Limb (tissue), 2 donors: Measurements from ENCODE around the gene BEND5.

Experiments
- DNase-seq, 2 donors: peaks; one replicate each; pipeline ENCODE4 v3.0.0-alpha.2; 2016; ENCODE audit errors: extremely low spot score in 2 of 2

Gene BEND5, protein sequence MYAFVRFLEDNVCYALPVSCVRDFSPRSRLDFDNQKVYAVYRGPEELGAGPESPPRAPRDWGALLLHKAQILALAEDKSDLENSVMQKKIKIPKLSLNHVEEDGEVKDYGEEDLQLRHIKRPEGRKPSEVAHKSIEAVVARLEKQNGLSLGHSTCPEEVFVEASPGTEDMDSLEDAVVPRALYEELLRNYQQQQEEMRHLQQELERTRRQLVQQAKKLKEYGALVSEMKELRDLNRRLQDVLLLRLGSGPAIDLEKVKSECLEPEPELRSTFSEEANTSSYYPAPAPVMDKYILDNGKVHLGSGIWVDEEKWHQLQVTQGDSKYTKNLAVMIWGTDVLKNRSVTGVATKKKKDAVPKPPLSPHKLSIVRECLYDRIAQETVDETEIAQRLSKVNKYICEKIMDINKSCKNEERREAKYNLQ

DNA sequence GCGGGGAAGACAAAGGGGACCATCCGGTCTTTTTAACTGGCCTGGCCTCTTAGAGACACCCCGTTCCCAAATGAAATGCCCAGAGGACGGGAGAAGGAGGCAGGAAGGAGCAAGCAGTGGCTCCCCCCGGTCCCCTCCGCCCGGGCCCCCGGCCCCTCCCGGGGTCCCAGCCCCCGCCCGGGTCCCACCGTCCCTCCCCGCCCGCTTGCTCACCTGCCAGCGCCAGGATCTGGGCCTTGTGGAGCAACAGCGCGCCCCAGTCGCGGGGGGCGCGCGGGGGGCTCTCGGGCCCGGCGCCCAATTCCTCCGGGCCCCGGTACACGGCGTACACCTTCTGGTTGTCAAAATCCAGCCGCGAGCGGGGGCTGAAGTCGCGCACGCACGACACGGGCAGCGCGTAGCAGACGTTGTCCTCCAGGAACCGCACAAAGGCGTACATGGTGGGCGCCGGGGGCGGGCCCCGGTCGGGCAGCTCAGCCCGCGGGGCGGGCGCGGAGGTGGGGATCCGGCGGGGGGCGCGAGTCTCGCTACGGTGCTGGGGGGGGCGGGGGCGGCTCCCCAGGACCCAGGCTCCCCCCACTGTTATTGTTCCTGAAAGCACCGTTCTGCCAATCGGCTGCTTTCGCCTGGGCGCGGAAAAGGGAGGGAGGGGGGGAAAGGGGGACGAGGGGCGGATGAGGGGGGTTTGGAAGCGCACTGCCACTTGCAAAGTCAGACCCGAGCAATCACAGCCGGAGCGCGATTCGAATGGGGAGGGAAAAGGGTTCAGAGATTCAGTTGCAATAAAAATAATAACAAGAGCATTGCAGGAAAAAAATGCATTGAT is at the start of gene BEND5:
Gene BEND5, minus strand, starts transcription at position 499 of the 826 bp plus-strand sequence. Its CDS starts 60 bp downstream, at position 439.
- DNase-seq = peak; percentile 85 to 93

DNA sequence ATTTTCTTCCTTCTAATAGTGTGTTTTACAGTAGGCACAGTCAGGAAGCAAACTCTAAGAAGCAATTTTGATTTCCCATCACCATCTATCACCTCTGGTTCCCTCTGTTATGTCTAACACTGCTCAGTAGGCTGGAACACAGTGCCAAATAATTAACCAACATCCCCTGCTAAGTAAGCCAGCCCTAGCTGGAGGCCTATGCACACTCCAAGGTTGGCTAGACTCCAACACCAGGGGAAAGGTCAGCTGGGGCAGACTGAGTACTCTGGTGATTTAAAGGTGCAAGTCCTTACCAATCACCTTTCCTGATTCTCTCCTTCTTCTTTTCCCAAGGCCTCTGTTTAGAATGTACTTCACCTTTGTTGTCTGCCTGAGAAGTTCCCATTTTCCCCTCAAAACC is 46.5 kb upstream of the BEND5 start:
- DNase-seq = no peak

DNA sequence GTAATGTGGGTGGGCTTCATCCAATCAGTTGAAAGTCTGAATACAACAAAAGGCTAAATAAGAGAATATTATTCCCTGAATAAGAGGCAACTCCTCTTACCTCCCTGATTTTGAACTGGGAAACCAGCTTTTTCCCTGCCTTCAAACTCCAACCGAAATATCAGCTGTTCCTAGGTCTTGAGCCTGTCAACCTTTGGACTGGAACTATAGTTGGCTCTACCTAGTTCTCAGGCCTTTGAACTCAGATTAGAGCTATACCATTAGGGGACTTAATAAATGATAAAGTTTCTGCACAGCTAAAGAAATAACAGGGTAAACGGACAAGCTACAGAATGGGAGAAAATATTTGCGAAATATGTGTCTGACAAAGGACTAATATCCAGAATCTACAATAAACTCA is 43.8 kb upstream of the BEND5 start:
- no peak for DNase-seq

DNA sequence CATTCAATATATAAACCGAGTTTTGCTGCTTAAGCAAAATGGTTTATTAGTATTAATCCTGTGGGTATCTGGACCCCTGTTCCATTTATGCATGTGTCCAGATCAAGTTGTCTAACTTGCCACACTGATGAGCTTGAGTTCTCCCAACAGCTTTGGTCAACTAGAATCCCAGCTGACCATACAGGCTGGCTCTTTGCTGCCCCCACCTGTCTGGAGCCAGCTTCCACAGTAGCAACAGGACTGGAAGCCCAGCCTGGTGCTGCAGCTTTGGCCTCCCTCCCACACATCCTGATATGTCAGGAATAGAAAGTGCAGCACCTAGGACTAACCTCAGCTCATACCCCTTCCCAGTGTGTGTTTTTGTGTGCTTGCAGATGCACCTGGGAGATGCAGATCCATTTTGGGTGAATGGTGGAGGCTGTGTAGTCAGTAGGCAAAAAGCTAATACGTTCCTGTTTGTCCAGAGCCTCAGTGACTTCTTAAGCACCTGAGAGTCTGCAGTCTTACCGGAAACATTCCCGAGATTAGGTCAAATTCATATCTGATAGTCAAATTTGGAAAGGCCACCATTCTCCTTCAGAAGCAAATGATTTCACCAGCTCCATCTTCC is 40.9 kb upstream of the BEND5 start:
- peak in 1 of 2 donors; percentile 63 for DNase-seq

DNA sequence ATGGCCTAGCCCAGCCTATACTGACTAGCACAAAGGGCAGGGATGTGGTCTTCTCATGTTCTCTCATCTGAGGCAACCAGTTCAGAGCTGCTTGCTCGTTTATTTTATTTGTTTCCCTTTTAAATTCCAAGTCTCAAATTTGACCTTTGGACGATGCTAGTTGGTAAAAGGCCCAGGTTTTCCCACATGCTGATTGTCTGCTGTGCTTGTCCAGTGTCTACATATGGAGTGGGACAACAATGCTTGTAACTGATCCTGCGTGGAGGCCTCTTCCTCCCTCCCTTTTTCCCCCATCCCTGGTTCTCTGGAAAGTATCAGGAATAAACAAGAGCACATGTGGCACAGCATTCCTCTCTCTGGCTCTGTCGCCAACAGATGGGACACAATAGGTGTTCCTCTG is 34.0 kb upstream of the BEND5 start:
- no peak for DNase-seq

GRCh38 chr1:48808496-48808895 is 31.8 kb upstream of the BEND5 start:
- DNase-seq = no peak

DNA sequence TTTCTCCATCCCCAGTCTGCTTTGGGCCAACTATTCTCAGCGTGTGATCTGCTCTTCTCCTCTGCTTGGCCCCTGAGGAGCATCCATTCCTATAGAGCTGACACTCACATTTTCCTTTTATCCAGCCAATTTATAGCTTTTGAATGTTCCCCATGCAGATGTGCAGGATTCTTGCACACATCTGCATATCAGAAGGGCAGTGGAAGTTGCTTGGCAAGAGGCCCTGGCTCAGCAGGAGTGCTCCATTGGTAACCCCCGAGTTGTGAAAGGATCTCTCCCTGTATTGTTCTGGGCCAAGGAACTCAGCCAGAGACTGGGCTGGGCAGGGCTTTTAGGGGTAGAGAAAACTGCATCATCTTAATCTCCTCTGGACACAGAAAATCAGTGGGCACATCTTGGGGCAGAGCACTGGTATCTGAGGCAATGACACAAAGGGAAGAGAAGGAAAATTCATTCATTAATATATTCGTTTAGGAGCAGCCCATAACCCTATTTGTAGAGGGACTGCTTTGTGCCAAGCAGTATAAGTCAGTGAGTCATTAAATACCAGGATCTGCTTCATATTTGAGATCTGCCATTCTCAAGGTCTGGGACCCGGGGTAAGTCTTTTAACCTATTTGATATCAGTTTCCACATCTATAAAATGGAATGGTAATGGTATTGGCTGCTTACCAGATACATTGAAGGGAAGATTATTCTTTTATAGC is 31.0 kb upstream of the BEND5 start:
- peak; percentile 41 to 66 for DNase-seq

DNA sequence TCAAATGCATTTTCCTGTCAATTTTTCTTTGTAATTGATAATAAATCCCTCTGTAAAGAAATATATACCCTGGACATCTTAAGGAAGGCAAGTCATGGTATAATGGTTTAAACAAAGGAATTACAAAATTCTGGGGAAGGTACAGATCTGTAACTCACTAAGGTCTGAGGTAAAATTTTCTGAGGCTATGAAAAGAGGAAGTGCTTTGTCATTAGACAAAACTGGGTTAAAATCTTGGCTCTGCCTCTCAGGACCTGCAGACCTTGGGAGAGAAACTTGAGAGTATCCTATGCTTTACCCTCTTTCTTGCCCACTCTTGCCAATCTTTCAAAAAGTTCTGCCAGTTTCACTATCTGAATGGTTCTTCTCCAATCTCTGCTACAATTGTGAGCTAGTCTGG is 26.8 kb upstream of the BEND5 start:
- DNase-seq = no peak

DNA sequence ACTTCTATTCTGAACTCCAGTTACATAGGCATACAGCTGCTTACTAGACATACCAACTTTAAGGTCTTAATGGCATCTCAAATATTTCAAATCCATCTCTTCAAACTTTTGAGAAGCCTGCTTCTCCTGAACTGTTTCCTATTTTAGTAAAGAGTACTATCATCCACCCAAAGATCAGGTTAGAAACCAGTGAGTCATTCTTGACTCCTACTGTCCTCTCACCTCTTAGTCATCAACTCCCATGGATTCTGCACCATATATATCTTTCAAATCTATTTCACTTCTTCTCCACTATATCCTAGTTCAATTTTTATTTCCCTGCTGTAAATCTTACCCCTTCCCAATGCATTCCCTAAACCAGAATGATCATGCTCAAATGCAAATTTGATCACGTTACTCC is 18.1 kb upstream of the BEND5 start:
- DNase-seq = no peak

DNA sequence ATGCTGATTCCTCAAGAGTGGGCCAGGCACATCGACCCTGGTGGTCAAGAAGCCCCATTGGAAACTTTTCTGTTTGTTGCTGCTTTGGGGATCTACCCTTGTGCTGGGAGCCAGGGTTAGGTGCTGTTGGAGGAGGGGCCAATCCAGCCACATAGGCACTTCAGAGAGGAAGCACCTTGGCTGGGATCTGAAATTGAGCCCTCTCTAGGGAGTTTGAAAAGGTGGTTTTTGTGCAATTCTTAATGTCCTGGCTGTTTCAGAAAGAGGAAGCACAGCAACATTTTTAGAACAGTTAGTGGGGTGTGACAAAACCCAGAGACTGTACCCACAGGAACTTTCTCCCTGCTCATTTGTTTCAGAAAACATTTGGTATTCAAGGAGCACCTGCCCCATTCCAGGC is 17.2 kb upstream of the BEND5 start:
- DNase-seq = no peak

- no peak for DNase-seq
Observed at GRCh38 chr1:48792961-48793360, 16.3 kb upstream of the BEND5 start.

- DNase-seq = no peak
Observed at GRCh38 chr1:48790397-48790796, 13.7 kb upstream of the BEND5 start.

- no peak for DNase-seq
Observed at GRCh38 chr1:48789903-48790302, 13.2 kb upstream of the BEND5 start.

DNA sequence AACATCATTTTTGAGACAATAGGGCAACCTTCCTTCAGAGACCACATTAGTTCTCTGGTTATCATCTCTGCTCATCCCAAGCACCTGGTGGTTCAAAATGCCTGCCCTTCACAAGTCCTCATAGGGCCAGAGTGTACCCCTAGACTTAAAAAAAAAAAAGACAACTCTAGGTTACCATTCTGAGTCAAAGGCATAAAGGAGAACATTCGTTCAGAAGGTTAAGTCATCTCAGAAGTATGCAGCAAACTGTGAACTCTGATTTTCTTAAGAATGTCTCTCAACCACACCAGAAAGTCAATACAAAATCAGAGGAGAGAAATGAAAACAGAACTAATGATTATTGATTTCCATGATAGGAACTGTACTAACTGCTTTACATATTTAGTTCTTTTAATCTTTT is 9.2 kb upstream of the BEND5 start:
- no peak for DNase-seq

GRCh38 chr1:48784301-48784700 is 7.6 kb upstream of the BEND5 start:
- no peak for DNase-seq

GRCh38 chr1:48777219-48777895 is 666 bp upstream of the BEND5 start:
- peak in 1 of 2 donors; percentile 37 for DNase-seq

GRCh38 chr1:48775831-48776392 is 779 bp downstream of the BEND5 start:
- no peak for DNase-seq

DNA sequence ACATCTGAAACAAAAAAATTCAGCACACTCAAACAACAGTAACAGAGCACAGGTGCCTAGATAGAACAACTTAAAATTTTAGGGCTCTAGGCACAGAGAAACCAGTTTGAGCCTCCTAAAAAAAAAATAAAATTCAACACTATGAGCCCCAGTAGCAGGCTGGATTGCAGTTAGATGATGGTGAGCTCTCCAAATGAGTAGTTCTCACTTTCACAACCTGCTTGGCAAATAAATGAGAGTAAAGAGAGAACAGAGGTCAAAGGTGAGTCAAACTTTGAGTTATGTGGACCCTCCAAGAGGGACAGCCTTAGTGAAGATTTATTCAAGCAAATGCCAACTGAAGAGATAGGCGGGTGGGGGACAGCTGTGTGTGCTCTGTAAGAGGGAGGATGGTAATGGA is 3.6 kb downstream of the BEND5 start:
- DNase-seq = no peak

- DNase-seq = no peak
Observed at GRCh38 chr1:48772211-48772610, 4.5 kb downstream of the BEND5 start.

GRCh38 chr1:48771561-48771960 is 5.1 kb downstream of the BEND5 start:
- DNase-seq = no peak
